HG03108 (cell line): ENCODE measurements around the gene RBM26.
"Not testable (repeated sequence)": the region's sequence is repeated elsewhere in the genome, so short reads cannot be mapped to it uniquely, and the experiment has no call there.

Experiments used
- ATAC-seq: cut with Tn5 transposase; IDR thresholded peaks from one replicate; pipeline ENCODE4 v1.9.1; 2021; ENCODE audit warnings: moderate library complexity; ENCODE audit not compliant: unreplicated experiment

RBM26 gene

GRCh38 chr13:79392882-79393563 lies 13.0 kb downstream of the RBM26 start:
- ATAC-seq, result peak; percentile 32

GRCh38 chr13:79389026-79389425 lies 17.0 kb downstream of the RBM26 start:
- ATAC-seq, result no peak

GRCh38 chr13:79387853-79388252 lies 18.2 kb downstream of the RBM26 start:
- no peak for ATAC-seq

- no peak for ATAC-seq
Measured at GRCh38 chr13:79386125-79386826, 19.8 kb downstream of the RBM26 start.

GRCh38 chr13:79385694-79386093 lies 20.4 kb downstream of the RBM26 start:
- ATAC-seq, result peak; percentile 91

GRCh38 chr13:79384022-79384610 lies 21.9 kb downstream of the RBM26 start:
- ATAC-seq, result no peak

- peak; percentile 48 for ATAC-seq
Measured at GRCh38 chr13:79382545-79383275, 23.3 kb downstream of the RBM26 start.

GRCh38 chr13:79380997-79381396 lies 25.1 kb downstream of the RBM26 start:
- ATAC-seq, result no peak

GRCh38 chr13:79379274-79379673 lies 26.8 kb downstream of the RBM26 start:
- ATAC-seq, result no peak

- ATAC-seq, result no peak
Measured at GRCh38 chr13:79376843-79377242, 29.2 kb downstream of the RBM26 start.

- ATAC-seq, result no peak
Measured at GRCh38 chr13:79374578-79374977, 31.5 kb downstream of the RBM26 start.

GRCh38 chr13:79373916-79374315 lies 32.1 kb downstream of the RBM26 start:
- ATAC-seq, result no peak

GRCh38 chr13:79369226-79369625 lies 36.8 kb downstream of the RBM26 start:
- ATAC-seq, result no peak

- no peak for ATAC-seq
Measured at GRCh38 chr13:79365981-79366380, 40.1 kb downstream of the RBM26 start.

GRCh38 chr13:79361299-79361698 lies 44.8 kb downstream of the RBM26 start:
- ATAC-seq, result no peak

- no peak for ATAC-seq
Measured at GRCh38 chr13:79360095-79360494, 46.0 kb downstream of the RBM26 start.

GRCh38 chr13:79359064-79359463 lies 47.0 kb downstream of the RBM26 start:
- ATAC-seq, result no peak

GRCh38 chr13:79354285-79354684 lies 51.8 kb downstream of the RBM26 start:
- no peak for ATAC-seq

- no peak for ATAC-seq
Measured at GRCh38 chr13:79353693-79354092, 52.4 kb downstream of the RBM26 start.

- ATAC-seq, result no peak
Measured at GRCh38 chr13:79352107-79352506, 53.9 kb downstream of the RBM26 start.

GRCh38 chr13:79349608-79350007 lies 56.4 kb downstream of the RBM26 start:
- ATAC-seq, result not testable (repeated sequence)

GRCh38 chr13:79349011-79349410 lies 57.0 kb downstream of the RBM26 start:
- no peak for ATAC-seq
